NCI-H2227 treated with DMSO at 0.1 percent for 48 hours (cell line): ENCODE data around the gene GSX1.

Source experiments
- DNase-seq: peaks from one replicate; lab custom pipeline; 2025; lab: John Stamatoyannopoulos, UW

The GSX1 gene

DNA sequence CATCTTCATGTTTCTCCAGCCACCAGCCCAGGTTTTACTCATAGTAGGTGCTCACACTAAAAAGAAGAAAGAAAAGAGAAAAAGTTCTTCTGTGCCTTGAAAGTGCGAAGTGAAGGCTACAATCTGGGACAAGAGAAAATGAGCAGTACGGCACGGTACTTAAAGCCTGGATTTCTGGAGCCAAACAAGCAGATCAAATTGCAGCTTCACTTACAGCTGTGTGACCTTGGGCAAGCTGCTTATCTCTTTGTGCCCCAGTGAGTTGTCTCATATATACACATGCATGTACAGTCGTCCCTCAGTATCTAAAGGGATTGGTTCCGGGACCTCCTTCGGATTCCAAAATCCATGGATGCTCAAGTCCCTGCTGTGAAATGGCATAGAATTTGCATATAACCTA lies 41.8 kb downstream of the GSX1 start:
- no peak for DNase-seq

DNA sequence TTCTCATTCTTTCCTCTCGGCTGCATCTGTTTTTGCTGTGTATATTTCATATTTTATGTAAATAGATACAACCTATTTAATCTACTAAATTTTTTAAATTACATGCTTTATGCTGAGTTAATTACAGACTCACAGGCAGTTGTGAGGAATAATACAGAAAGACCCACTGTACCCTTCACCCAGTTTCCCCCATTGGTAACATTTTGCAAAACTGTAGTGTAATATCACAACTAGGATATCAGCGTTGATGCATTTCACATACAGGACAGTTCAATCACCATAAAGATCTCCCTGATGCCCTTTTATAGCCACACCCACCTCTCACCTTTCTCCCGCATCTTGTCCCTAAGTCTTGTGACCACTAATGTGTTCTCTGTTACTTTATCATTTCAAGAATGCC lies 43.5 kb downstream of the GSX1 start:
- DNase-seq = no peak

DNA sequence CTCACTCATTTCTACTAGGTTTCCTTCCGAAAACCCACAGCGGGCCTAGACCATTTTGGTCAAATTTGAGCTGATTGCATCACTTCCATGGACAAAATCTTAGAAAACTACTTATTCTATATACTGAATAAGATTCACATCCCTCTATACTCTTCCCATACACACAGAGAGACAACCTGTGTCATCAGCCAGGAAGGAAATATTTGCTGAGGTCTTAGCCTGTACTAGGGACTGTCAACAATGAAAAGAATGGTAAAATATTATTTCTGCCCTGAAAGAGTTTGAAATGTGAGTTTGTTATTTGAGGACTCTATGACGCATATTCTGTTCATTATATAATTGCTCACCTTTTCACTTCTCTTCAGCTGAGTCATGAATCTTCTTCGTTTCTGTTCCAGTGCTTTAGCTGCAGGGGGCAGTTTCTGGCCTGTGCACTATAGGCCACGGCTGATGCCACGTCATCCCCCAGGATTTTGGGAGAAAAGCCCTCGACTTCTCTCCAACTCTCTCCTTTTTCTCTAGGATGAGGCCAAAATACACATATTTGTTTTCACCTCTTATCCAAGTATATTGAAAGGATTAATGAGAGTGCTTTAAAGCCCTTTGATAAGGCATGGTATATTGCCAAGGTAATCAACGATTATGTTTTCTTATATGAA lies 47.7 kb downstream of the GSX1 start:
- no peak for DNase-seq

DNA sequence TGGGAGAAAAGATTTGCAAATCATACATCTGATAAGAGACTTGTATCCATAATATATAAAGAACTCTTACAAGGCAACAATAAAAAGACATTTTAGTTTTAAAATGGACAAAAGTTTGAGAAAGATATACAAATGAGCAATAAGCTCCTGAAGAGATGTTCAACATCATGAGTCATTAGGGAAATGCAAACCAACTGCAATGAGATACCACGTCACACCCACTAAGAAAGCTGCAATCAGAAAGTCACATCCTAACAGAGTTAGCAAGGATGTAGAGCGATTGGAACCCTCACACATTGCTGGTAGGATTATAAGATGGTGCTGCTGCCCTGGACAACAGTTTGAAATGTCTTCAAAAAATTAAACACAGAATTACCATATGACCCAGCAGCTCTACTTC lies 50.3 kb downstream of the GSX1 start:
- no peak for DNase-seq
